ENCODE measurements around the gene GAP43.
"Not testable (repeated sequence)": the region's sequence is repeated elsewhere in the genome, so short reads cannot be mapped to it uniquely, and the experiment has no call there.

Gene GAP43

DNA sequence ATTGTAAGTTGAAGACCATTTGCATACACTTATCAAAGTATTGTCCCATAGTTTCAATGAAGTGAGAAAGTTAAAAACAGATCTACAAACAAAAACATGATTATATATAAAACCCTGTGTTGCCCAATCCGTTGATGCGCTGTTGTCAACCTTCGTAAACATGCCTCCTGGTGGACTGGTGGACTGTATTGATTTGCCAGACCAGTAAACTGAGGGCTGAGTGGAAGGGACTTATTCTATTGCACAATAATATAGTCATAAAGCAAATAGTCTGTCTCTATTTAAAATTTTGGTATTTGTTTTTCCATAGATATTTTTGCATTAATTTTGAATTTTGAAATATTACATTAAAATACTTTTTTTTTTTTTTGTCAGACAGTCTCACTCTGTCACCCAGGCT lies 102.5 kb downstream of the GAP43 start:
- H3K23ac ChIP-seq (ENCODE audit: low read depth, low read length, poor library complexity): no peak overlapping the region
- no peak overlapping the region for H2BK15ac ChIP-seq (ENCODE audit: low read length)
- H3K79me1 ChIP-seq (ENCODE audit: low read depth, low read length): no peaks in the 10 kb centered on the region
- H2BK5ac ChIP-seq (ENCODE audit: low read length): no peak overlapping the region
- no peak overlapping the region for H3K27ac ChIP-seq (replicated peaks; ENCODE audit: low read length)
- no peak overlapping the region for H2BK120ac ChIP-seq (ENCODE audit: low read depth, low read length)
- H3K9ac ChIP-seq (ENCODE audit: low read depth, low read length, poor library complexity): no peak overlapping the region
- H2AFZ ChIP-seq (ENCODE audit: low read length): no peak overlapping the region
- no peak overlapping the region for H4K8ac ChIP-seq (ENCODE audit: low read depth, low read length)
- no peak overlapping the region for H3K14ac ChIP-seq (ENCODE audit: low read length)
- H3K9me3 ChIP-seq (replicated peaks in 1 of 2; ENCODE audit: control insufficient read depth in 2 of 2, insufficient read depth in 1 of 2, low read depth in 1 of 2, low read length in 2 of 2): no peaks in the 10 kb centered on the region
- H3K36me3 ChIP-seq (replicated peaks in 1 of 2; ENCODE audit: control insufficient read depth in 2 of 2, insufficient read depth in 2 of 2, low read length in 2 of 2): no peaks in the 10 kb centered on the region
- no peak overlapping the region for H3K18ac ChIP-seq (ENCODE audit: low read length)
- H3K4me1 ChIP-seq (ENCODE audit: control insufficient read depth in 2 of 2, insufficient read depth in 1 of 2, low read depth in 1 of 2, low read length in 2 of 2): no peaks in the 10 kb centered on the region
- no peak overlapping the region for H4K91ac ChIP-seq (ENCODE audit: low read depth, low read length, poor library complexity)
- no peak overlapping the region for H2BK12ac ChIP-seq (ENCODE audit: low read length)
- no CpG with 5 or more reads among the region's 3 CpGs for WGBS, 2 donors (ENCODE audit: extremely low coverage in 2 of 2, insufficient read length in 2 of 2, insufficient replicate concordance in 1 of 2)
- no peak overlapping the region for H3K4me3 ChIP-seq (ENCODE audit: low read length in 2 of 2)
- no peak overlapping the region for H2AK5ac ChIP-seq (ENCODE audit: low read depth, low read length)
- H3K4ac ChIP-seq (ENCODE audit: low read length): no peak overlapping the region
- no peak overlapping the region for H3K4me2 ChIP-seq (ENCODE audit: insufficient read depth, low read length, poor library complexity, severe bottlenecking)
- no peaks in the 10 kb centered on the region for H3K27me3 ChIP-seq (ENCODE audit: control insufficient read depth in 3 of 3, insufficient read depth in 3 of 3, low read depth in 1 of 3, low read length in 3 of 3)
- no peak for DNase-seq (ENCODE audit: low spot score)

DNA sequence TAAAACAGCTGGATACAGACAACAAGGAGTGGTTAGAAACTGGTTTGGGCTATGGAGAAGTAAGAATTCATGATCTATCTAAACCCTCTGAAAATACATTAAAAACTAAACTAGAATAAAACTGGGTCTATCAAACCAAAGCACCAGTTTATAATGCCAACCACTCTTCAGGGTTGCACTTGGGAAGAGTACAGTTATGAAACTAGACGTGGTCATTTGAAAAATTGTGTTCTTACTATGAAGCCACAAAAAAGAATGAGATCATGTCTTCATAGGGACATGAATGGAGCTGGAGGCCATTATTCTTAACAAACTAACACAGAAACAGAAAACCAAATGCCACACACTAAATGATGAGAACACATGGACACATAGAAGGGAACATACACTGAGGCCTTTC lies 103.8 kb downstream of the GAP43 start:
- Histone ChIP-seq H3K18ac (ENCODE audit: low read length) (no peak overlapping the region), H2AFZ (ENCODE audit: low read length) (no peak overlapping the region), H3K14ac (ENCODE audit: low read length) (no peak overlapping the region), H3K9ac (ENCODE audit: low read depth, low read length, poor library complexity) (no peak overlapping the region), H3K27me3 (ENCODE audit: control insufficient read depth in 3 of 3, insufficient read depth in 3 of 3, low read depth in 1 of 3, low read length in 3 of 3) (no peaks in the 10 kb centered on the region), H3K4me3 (ENCODE audit: low read length in 2 of 2) (no peak overlapping the region), H3K27ac (replicated peaks; ENCODE audit: low read length) (no peak overlapping the region), H3K9me3 (replicated peaks in 1 of 2; ENCODE audit: control insufficient read depth in 2 of 2, insufficient read depth in 1 of 2, low read depth in 1 of 2, low read length in 2 of 2) (no peaks in the 10 kb centered on the region), H3K36me3 (replicated peaks in 1 of 2; ENCODE audit: control insufficient read depth in 2 of 2, insufficient read depth in 2 of 2, low read length in 2 of 2) (no peaks in the 10 kb centered on the region), H4K8ac (ENCODE audit: low read depth, low read length) (no peak overlapping the region), H3K79me1 (ENCODE audit: low read depth, low read length) (no peaks in the 10 kb centered on the region), H2AK5ac (ENCODE audit: low read depth, low read length) (no peak overlapping the region), H3K4me1 (ENCODE audit: control insufficient read depth in 2 of 2, insufficient read depth in 1 of 2, low read depth in 1 of 2, low read length in 2 of 2) (no peaks in the 10 kb centered on the region), H2BK5ac (ENCODE audit: low read length) (no peak overlapping the region), H2BK15ac (ENCODE audit: low read length) (no peak overlapping the region), H2BK120ac (ENCODE audit: low read depth, low read length) (no peak overlapping the region), H3K4ac (ENCODE audit: low read length) (no peak overlapping the region), H2BK12ac (ENCODE audit: low read length) (no peak overlapping the region), H3K23ac (ENCODE audit: low read depth, low read length, poor library complexity) (no peak overlapping the region), H3K4me2 (ENCODE audit: insufficient read depth, low read length, poor library complexity, severe bottlenecking) (no peak overlapping the region), H4K91ac (ENCODE audit: low read depth, low read length, poor library complexity) (no peak overlapping the region)
- WGBS, 2 donors (ENCODE audit: extremely low coverage in 2 of 2, insufficient read length in 2 of 2, insufficient replicate concordance in 1 of 2): no CpG with 5 or more reads among the region's 1 CpG
- no peak for DNase-seq (ENCODE audit: low spot score)

DNA sequence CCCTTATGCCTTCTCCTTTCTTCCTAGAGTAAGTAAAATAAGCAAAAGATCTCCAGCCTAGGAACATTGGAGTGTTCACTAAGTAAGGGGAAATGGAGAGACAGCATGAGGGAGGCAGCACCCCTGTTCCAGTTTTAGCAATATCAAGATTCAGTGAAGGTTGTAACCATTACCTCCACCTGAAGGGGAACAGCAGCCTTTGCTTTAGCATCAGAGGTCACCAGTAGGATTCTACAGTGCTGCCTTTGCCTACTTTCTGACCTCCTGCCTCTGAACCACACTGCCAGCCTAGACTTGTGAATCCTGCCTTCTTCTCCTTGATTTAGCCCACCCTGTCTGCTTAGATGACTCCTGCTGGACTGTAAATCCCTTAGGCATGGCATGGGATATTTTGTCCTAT lies 104.7 kb downstream of the GAP43 start:
- no peak overlapping the region for H3K18ac ChIP-seq (ENCODE audit: low read length)
- H4K8ac ChIP-seq (ENCODE audit: low read depth, low read length): no peak overlapping the region
- H3K36me3 ChIP-seq (replicated peaks in 1 of 2; ENCODE audit: control insufficient read depth in 2 of 2, insufficient read depth in 2 of 2, low read length in 2 of 2): no peaks in the 10 kb centered on the region
- no peak for DNase-seq (ENCODE audit: low spot score)
- H2BK120ac ChIP-seq (ENCODE audit: low read depth, low read length): no peak overlapping the region
- no peak overlapping the region for H3K14ac ChIP-seq (ENCODE audit: low read length)
- H3K9me3 ChIP-seq (replicated peaks in 1 of 2; ENCODE audit: control insufficient read depth in 2 of 2, insufficient read depth in 1 of 2, low read depth in 1 of 2, low read length in 2 of 2): no peaks in the 10 kb centered on the region
- no peak overlapping the region for H3K4me2 ChIP-seq (ENCODE audit: insufficient read depth, low read length, poor library complexity, severe bottlenecking)
- H3K9ac ChIP-seq (ENCODE audit: low read depth, low read length, poor library complexity): no peak overlapping the region
- no peak overlapping the region for H2BK15ac ChIP-seq (ENCODE audit: low read length)
- H3K27me3 ChIP-seq (ENCODE audit: control insufficient read depth in 3 of 3, insufficient read depth in 3 of 3, low read depth in 1 of 3, low read length in 3 of 3): no peaks in the 10 kb centered on the region
- no peak overlapping the region for H3K4ac ChIP-seq (ENCODE audit: low read length)
- H3K23ac ChIP-seq (ENCODE audit: low read depth, low read length, poor library complexity): no peak overlapping the region
- H2BK12ac ChIP-seq (ENCODE audit: low read length): no peak overlapping the region
- no peaks in the 10 kb centered on the region for H3K79me1 ChIP-seq (ENCODE audit: low read depth, low read length)
- no peak overlapping the region for H3K4me3 ChIP-seq (ENCODE audit: low read length in 2 of 2)
- H3K27ac ChIP-seq (replicated peaks; ENCODE audit: low read length): no peak overlapping the region
- no peak overlapping the region for H2BK5ac ChIP-seq (ENCODE audit: low read length)
- H4K91ac ChIP-seq (ENCODE audit: low read depth, low read length, poor library complexity): no peak overlapping the region
- no peaks in the 10 kb centered on the region for H3K4me1 ChIP-seq (ENCODE audit: control insufficient read depth in 2 of 2, insufficient read depth in 1 of 2, low read depth in 1 of 2, low read length in 2 of 2)
- H2AK5ac ChIP-seq (ENCODE audit: low read depth, low read length): no peak overlapping the region
- H2AFZ ChIP-seq (ENCODE audit: low read length): no peak overlapping the region

- not testable (repeated sequence) for H3K79me1 ChIP-seq (ENCODE audit: low read depth, low read length); H3K14ac ChIP-seq (ENCODE audit: low read length); H3K36me3 ChIP-seq (replicated peaks in 1 of 2; ENCODE audit: control insufficient read depth in 2 of 2, insufficient read depth in 2 of 2, low read length in 2 of 2); H3K23ac ChIP-seq (ENCODE audit: low read depth, low read length, poor library complexity); H2BK15ac ChIP-seq (ENCODE audit: low read length); H3K4me3 ChIP-seq (ENCODE audit: low read length in 2 of 2); H2AFZ ChIP-seq (ENCODE audit: low read length); H2BK5ac ChIP-seq (ENCODE audit: low read length); H3K4me2 ChIP-seq (ENCODE audit: insufficient read depth, low read length, poor library complexity, severe bottlenecking); H3K27me3 ChIP-seq (ENCODE audit: control insufficient read depth in 3 of 3, insufficient read depth in 3 of 3, low read depth in 1 of 3, low read length in 3 of 3); H3K9ac ChIP-seq (ENCODE audit: low read depth, low read length, poor library complexity); H2BK12ac ChIP-seq (ENCODE audit: low read length); H3K4ac ChIP-seq (ENCODE audit: low read length); H4K8ac ChIP-seq (ENCODE audit: low read depth, low read length); H4K91ac ChIP-seq (ENCODE audit: low read depth, low read length, poor library complexity); H3K9me3 ChIP-seq (replicated peaks in 1 of 2; ENCODE audit: control insufficient read depth in 2 of 2, insufficient read depth in 1 of 2, low read depth in 1 of 2, low read length in 2 of 2); DNase-seq (ENCODE audit: low spot score); H3K18ac ChIP-seq (ENCODE audit: low read length); H3K4me1 ChIP-seq (ENCODE audit: control insufficient read depth in 2 of 2, insufficient read depth in 1 of 2, low read depth in 1 of 2, low read length in 2 of 2); H2BK120ac ChIP-seq (ENCODE audit: low read depth, low read length); H3K27ac ChIP-seq (replicated peaks; ENCODE audit: low read length); H2AK5ac ChIP-seq (ENCODE audit: low read depth, low read length)
- WGBS, 2 donors (ENCODE audit: extremely low coverage in 2 of 2, insufficient read length in 2 of 2, insufficient replicate concordance in 1 of 2): no CpG with 5 or more reads among the region's 3 CpGs
These were observed 113.0 kb downstream of the GAP43 start for GRCh38 chr3:115736341-115736740.

All from neuronal stem cell (in vitro differentiated cells).